ENCODE results near the gene DCBLD2. TPM values are rescaled to one million over a fixed set of nuclear protein-coding genes. Genes with fewer than 3 reads are reported as not detected.

DCBLD2 gene
- total RNA-seq, 2 donors from 2014 or later, result 1.1 to 3.9 TPM

DNA sequence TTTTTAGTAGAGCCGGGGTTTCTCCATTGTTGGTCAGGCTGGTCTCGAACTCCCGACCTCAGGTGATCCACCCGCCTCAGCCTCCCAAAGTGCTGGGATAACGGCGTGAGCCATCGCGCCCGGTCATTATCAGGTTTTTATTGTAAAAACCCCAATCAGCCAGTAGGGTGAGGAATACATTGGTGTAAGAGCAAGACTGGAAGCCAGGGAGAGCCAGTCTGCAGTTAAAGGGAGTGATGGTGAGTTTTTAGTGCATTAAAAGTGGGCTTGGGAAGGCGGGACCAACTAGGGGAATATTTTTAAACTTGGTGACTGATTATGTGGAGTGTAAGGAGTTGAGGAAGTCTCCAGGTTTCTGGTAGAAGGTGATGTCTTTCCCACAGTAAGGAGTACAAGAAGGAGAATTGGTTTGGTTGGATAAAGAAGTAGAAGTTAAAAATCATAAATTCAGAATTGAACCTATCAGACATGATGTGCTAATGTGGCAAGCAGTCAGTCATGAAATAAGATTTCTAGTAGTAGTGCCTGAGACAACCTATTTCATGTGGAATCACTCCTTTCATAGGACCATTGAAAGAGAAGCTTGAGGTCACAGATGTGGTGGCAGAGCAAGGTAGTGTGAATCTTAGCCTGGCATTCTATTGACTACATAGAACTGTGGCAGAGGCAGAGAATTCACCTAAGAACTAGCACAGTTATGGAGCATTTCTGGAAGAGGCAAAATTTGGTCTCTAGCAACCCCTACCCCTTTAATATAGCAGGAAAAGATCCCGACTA lies 2.4 kb upstream of the DCBLD2 start:
- H3K27me3 Mint-ChIP-seq (ENCODE audit: low read depth), result peaks cover 13% of the 10 kb centered on the region
- no peak overlapping the region for H3K4me3 Mint-ChIP-seq
- H3K36me3 Mint-ChIP-seq (ENCODE audit: insufficient read depth in 2 of 2), result no peaks in the 10 kb centered on the region
- H3K9me3 Mint-ChIP-seq, result no peaks in the 10 kb centered on the region
- H3K27ac Mint-ChIP-seq, result no peak overlapping the region
- H3K4me1 Mint-ChIP-seq (ENCODE audit: low read depth), result peaks cover 34% of the 10 kb centered on the region
- DNase-seq (peak in 1 of 2 donors; percentile 3), ATAC-seq (replicated peaks in 1 of 2) (no peak)

DNA sequence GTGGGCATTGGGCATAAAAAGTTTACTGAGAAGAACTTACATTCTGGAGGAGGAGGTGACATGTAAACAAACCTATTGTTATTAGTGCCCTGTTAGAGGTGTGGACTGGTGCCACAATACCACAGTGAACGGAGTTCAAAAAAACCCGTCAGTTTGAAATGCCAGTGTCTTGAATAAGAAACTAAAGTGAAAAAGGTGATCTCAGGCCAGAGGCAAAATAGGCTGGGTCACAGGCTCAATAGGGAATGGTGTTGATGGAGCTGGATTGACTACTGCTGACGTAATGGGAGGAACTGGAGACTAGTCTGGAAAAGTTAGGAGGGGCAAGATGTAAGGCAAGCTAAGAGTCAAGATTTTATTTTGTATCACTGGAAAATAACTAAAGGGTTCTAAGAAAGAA lies 1.6 kb upstream of the DCBLD2 start:
- Mint-ChIP-seq H3K4me1 (ENCODE audit: low read depth) (peaks cover 34% of the 10 kb centered on the region), H3K9me3 (no peaks in the 10 kb centered on the region), H3K4me3 (no peak overlapping the region), H3K36me3 (ENCODE audit: insufficient read depth in 2 of 2) (no peaks in the 10 kb centered on the region), H3K27ac (no peak overlapping the region), H3K27me3 (ENCODE audit: low read depth) (peaks cover 7% of the 10 kb centered on the region)
- DNase-seq (no peak), ATAC-seq (replicated peaks in 1 of 2) (no peak)

DNA sequence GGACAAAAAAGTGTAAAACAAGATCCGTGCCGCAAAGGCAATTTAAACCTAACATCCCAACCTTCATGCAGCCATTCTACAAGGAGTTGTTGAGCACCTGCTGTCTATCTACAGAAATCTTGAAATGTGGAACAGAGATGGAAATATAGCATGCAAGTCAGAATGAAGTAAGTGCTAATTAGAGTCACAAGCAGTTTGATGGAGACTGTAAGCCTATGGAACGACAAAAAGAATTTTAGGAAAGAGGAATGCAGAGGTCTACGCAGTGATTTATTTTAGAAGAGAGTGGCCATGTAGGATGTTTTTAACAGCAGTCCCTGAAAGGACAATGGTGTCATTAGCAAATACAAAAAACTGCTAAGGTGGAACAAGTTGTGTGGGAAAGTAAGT lies 851 bp upstream of the DCBLD2 start:
- Mint-ChIP-seq H3K36me3 (ENCODE audit: insufficient read depth in 2 of 2) (no peaks in the 10 kb centered on the region), H3K4me1 (ENCODE audit: low read depth) (peaks cover 34% of the 10 kb centered on the region), H3K27me3 (ENCODE audit: low read depth) (peaks cover 7% of the 10 kb centered on the region), H3K9me3 (no peaks in the 10 kb centered on the region), H3K4me3 (peak overlapping the region; percentile 93 to 96), H3K27ac (peak overlapping the region; percentile 45)
- ATAC-seq (replicated peaks in 1 of 2) (no peak), DNase-seq (no peak)

DNA sequence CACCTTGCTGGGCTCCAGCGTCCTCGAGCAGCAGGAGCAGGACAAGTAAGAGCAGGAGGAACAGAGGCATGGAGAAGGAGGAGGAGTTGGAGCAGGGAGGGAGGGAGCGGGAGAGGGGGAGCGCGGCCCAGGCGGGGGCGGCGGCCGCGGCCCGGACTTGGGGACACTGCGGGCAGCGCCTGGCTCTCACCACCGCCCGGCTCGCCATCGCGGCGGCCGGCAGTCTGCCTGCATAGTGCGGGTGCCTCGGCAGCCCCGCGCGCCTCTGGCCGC lies 440 bp downstream of the DCBLD2 start:
- H3K4me1 Mint-ChIP-seq (ENCODE audit: low read depth), result peaks cover 34% of the 10 kb centered on the region
- peak in 1 of 2 donors; percentile 31 for DNase-seq
- no peaks in the 10 kb centered on the region for H3K9me3 Mint-ChIP-seq
- H3K4me3 Mint-ChIP-seq, result peak overlapping the region; percentile 93 to 96
- H3K36me3 Mint-ChIP-seq (ENCODE audit: insufficient read depth in 2 of 2), result no peaks in the 10 kb centered on the region
- H3K27ac Mint-ChIP-seq, result no peak overlapping the region
- peak; percentile 16 to 43 for ATAC-seq (replicated peaks in 1 of 2)
- no peaks in the 10 kb centered on the region for H3K27me3 Mint-ChIP-seq (ENCODE audit: low read depth)

DNA sequence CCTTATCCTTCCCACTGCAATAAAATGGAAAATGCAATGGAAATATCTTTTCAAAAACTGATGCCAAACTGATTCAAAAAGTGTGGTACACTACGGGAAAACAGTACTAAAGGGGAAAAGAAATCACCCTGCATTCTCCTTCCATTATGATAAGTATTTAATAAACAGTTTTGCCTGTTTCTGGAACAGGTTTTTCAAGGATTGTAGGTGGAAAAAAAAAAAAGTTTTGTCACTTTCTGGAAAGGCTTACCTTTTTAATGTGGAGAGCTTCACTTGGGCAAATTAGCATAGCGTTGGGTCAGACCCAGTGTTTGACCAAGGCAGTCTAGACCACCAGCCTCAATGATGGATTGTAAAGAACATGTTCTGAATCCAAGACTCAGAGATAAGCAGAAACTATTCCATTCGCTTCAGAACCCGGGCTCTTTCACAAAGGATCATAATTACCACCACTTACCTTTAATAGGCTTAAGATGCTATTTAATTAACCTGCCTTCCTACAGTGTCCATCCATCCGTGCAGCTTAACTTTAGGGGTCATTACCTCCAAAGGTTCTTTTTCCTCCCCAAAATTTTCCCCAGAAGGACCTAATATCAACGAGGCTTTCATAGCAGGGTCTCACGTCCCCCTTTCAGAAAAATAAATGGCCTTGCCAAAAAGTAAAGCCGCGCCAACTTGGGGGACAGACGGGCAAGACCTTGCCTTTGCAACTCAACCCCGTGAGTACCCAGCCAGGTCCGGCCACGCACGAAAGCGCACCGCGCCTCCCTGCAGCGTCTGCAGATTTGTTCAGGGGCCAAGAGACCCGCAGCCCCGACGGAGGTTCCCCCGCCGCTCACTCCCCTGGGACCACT lies 1.0 kb downstream of the DCBLD2 start:
- DNase-seq (peak in 1 of 2 donors; percentile 23), ATAC-seq (replicated peaks in 1 of 2) (no peak)
- Mint-ChIP-seq H3K9me3 (no peaks in the 10 kb centered on the region), H3K4me1 (ENCODE audit: low read depth) (peaks cover 34% of the 10 kb centered on the region), H3K27ac (peak overlapping the region; percentile 33), H3K4me3 (peak overlapping the region; percentile 93 to 96), H3K36me3 (ENCODE audit: insufficient read depth in 2 of 2) (no peaks in the 10 kb centered on the region), H3K27me3 (ENCODE audit: low read depth) (no peaks in the 10 kb centered on the region)

DNA sequence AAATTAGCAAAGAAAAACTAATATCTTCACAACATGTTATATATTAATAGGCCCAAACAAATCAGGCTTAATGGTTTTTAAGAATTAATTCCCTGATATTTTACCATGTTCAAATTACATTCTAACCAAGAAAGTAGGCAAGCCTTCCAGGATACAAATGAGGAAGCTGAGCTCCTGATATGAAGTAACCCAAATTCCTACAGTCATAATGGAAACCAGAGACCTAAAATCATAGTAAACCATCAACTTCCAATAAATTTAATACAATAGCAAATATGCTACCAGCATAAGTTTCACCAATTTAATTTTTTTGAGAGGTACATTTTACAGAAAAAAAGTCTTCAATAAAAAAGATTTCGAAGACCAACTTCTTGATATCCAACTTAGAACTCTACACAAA lies 3.8 kb downstream of the DCBLD2 start:
- ATAC-seq (replicated peaks in 1 of 2), result no peak
- H3K4me3 Mint-ChIP-seq, result no peak overlapping the region
- no peaks in the 10 kb centered on the region for H3K27me3 Mint-ChIP-seq (ENCODE audit: low read depth)
- H3K36me3 Mint-ChIP-seq (ENCODE audit: insufficient read depth in 2 of 2), result no peaks in the 10 kb centered on the region
- no peak overlapping the region for H3K27ac Mint-ChIP-seq
- peaks cover 17% of the 10 kb centered on the region for H3K4me1 Mint-ChIP-seq (ENCODE audit: low read depth)
- no peaks in the 10 kb centered on the region for H3K9me3 Mint-ChIP-seq
- DNase-seq, result no peak

DNA sequence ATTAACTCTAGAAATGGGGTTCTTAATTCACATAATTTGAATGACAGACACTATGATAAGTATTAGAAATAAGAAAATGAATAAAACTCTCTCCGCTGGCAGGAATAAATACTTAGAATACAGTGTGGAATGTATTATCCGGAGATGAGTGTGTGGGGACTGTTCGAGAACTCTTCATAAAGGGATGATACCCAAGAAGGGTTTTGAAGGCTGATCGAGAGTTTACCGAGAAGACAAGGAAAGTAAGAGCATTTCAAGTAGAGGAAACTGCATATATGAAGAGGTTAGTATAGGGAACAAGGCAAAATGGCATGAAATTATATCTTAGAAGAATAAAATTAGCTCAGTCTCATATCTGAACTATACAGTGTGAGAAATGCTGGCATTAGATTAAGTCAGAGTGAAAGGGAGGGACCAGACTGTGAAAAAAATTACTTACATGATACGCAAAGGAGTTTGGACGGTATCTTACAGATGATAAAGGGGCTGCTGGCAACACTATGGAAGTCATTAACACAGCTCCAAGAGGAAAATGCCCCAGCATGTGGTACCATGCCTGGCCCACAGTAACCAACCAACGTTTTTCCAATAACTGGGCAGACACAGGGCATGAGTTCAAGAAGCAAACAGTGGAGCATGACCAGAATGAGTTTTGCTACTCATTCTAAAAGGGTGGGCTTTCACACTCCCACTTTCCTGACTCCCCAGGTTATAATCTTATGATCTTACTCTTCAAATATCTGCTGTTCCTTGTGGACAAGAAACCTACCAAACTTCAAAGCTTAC lies 6.5 kb downstream of the DCBLD2 start:
- ATAC-seq (replicated peaks in 1 of 2), result no peak
- no peaks in the 10 kb centered on the region for H3K4me1 Mint-ChIP-seq (ENCODE audit: low read depth)
- no peak overlapping the region for H3K4me3 Mint-ChIP-seq
- no peaks in the 10 kb centered on the region for H3K9me3 Mint-ChIP-seq
- no peak overlapping the region for H3K27ac Mint-ChIP-seq
- no peaks in the 10 kb centered on the region for H3K36me3 Mint-ChIP-seq (ENCODE audit: insufficient read depth in 2 of 2)
- no peaks in the 10 kb centered on the region for H3K27me3 Mint-ChIP-seq (ENCODE audit: low read depth)
- DNase-seq, result no peak

DNA sequence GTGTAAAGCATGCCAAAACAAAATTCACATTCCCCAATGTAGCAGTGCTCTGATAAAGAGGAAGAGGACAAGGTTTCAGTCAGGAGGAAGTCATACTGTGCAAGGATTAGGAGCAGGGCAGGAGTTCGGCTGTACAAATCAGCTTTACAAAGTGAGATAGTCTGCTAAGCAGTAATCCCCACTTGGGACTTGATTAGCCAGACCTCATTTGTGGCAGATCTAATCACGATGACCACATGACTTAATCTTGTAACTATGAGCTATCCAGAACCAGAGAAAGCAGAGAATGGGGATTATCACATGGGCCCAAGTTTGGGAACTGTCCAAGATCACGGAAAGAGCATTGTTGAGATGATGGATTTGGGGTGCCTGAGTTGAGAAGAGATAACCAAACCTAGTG lies 7.8 kb downstream of the DCBLD2 start:
- Mint-ChIP-seq H3K4me3 (no peak overlapping the region), H3K36me3 (ENCODE audit: insufficient read depth in 2 of 2) (no peaks in the 10 kb centered on the region), H3K27ac (no peak overlapping the region), H3K27me3 (ENCODE audit: low read depth) (no peaks in the 10 kb centered on the region), H3K4me1 (ENCODE audit: low read depth) (no peaks in the 10 kb centered on the region), H3K9me3 (no peaks in the 10 kb centered on the region)
- ATAC-seq (replicated peaks in 1 of 2) (no peak), DNase-seq (no peak)

DNA sequence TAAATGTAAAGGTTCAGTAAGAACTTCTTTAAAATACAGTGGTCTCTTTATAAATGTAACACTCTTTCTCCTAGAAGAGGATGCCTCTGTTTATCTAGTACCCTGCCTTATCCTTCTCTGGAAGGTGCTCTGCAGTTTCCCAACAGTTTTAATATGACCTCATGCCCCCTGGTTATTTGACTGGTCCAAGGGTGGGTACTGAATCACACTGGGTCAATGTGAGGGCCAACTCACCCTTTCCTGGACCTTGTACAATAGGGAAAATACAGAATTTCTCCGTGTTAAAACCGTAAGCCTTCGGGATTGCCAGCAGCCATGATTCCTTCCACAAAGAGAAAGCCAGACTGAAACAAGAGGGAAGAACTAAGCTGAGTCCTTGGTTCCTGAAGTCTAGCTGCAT lies 9.2 kb downstream of the DCBLD2 start:
- ATAC-seq (replicated peaks in 1 of 2) (no peak), DNase-seq (no peak)
- no peak overlapping the region for H3K27ac Mint-ChIP-seq
- no peaks in the 10 kb centered on the region for H3K27me3 Mint-ChIP-seq (ENCODE audit: low read depth)
- no peaks in the 10 kb centered on the region for H3K36me3 Mint-ChIP-seq (ENCODE audit: insufficient read depth in 2 of 2)
- H3K9me3 Mint-ChIP-seq, result no peaks in the 10 kb centered on the region
- H3K4me3 Mint-ChIP-seq, result no peak overlapping the region
- H3K4me1 Mint-ChIP-seq (ENCODE audit: low read depth), result no peaks in the 10 kb centered on the region

DNA sequence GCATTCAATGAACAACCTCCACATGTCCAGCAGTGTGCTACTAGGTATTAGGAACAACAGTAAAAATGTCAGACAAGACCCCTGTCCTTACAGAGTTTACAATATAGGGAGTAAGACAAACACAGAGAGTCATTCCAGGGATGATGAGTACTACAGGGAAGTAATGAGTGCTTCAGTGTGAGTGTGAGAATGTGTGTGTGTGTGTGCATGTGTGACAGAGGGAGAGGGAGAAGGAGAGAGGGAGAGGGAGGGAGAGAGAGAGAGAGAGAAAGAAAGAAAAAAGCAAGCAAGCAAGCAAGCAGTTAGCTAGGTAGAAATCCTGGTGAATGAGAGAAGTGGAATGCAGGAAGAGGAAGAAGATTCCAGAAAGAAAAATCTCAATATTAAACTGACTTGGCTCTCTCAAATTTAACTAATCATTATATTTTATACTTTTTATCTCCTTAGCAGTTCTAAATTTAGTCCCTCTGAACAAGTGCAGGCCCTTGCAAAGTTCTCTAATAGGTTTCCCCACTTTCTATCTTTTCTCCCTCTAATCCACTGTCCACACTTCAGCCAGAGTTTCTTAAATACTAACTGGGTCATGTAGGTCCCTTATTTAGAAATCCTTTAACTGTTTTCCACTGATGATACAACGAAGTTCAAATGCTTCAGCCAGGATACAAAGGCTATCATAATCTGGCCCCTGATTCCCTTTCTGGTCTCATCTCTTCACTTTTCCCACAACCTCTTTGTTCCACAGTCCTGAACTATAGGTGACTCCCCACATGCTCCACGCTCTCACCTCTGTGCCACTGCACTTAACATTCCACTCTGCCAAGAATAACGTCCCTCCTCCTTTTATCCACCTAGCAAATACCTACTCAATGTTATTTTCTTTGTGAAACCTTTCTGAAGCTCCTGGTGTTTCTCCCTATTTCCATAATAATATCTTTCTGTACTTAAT lies 10.3 kb downstream of the DCBLD2 start:
- Mint-ChIP-seq H3K36me3 (ENCODE audit: insufficient read depth in 2 of 2) (no peaks in the 10 kb centered on the region), H3K27ac (no peak overlapping the region), H3K27me3 (ENCODE audit: low read depth) (no peaks in the 10 kb centered on the region), H3K4me3 (no peak overlapping the region), H3K4me1 (ENCODE audit: low read depth) (no peaks in the 10 kb centered on the region), H3K9me3 (no peaks in the 10 kb centered on the region)
- ATAC-seq (replicated peaks in 1 of 2), result no peak
- DNase-seq, result no peak

DNA sequence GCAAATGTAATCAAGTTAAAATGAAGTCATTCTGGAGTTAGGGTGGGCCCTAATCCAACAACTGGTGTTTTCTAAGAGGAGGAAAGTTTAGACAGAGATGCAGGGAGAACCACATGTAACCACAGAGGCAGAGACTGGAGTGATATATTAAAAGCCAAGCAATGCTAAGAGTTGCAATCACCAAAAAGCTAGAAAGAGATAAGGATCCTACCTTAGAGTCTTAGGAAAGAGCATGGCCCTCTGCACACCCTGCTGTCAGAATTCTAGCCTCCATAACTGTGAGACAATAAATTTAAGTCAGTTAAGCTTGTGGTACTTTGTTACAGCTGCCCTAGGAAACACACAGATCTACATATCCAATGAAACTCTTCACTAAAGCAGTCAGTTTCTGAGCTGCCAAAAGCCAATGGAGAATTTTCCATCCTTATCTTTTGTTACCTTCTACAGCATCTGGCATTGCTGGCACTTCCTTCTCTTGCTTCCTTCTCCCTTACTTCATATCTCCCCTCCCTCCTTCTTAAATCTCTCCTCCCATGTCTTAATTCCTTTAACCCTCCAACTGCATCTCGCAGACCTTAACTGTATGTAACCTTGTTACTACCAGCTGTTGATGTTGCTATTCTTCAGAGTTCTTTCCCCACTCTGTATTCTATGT lies 11.2 kb downstream of the DCBLD2 start:
- H3K36me3 Mint-ChIP-seq (ENCODE audit: insufficient read depth in 2 of 2), result no peaks in the 10 kb centered on the region
- no peaks in the 10 kb centered on the region for H3K4me1 Mint-ChIP-seq (ENCODE audit: low read depth)
- H3K4me3 Mint-ChIP-seq, result no peak overlapping the region
- DNase-seq (no peak), ATAC-seq (replicated peaks in 1 of 2) (no peak)
- no peaks in the 10 kb centered on the region for H3K27me3 Mint-ChIP-seq (ENCODE audit: low read depth)
- no peak overlapping the region for H3K27ac Mint-ChIP-seq
- no peaks in the 10 kb centered on the region for H3K9me3 Mint-ChIP-seq

DNA sequence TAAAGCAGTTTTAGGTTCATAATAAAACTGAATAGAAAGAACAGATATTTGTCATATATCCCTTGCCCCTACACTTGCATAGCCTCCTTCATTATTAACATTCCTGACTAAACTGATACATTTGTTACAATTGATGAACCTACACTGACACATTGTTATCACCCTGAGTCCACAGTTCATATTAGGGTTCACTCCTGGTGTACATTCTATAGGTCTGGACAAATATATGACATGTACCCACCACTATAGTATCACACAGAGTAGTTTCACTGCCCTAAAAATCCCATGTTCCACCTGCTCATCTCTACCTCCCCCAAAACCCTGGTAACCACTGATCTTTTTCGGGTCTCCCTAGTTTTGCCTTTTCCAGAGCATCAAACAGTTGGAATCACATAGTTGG lies 13.8 kb downstream of the DCBLD2 start:
- Mint-ChIP-seq H3K36me3 (ENCODE audit: insufficient read depth in 2 of 2) (no peaks in the 10 kb centered on the region), H3K27ac (no peak overlapping the region), H3K9me3 (peaks cover 0 to 1% of the 10 kb centered on the region in 2 donors), H3K4me3 (no peak overlapping the region), H3K4me1 (ENCODE audit: low read depth) (no peaks in the 10 kb centered on the region), H3K27me3 (ENCODE audit: low read depth) (no peaks in the 10 kb centered on the region)
- no peak for ATAC-seq (replicated peaks in 1 of 2)
- no peak for DNase-seq

Data from activated T-cell treated with anti-CD3 and anti-CD28 coated beads, Interleukin-2, amount 50 U/mL, for 72 hours (primary cell).